ENCODE data around the gene SH3PXD2A. TPM values are rescaled to one million over a fixed set of nuclear protein-coding genes. Genes with fewer than 3 reads are reported as not detected.

SH3PXD2A gene
- total and polyA plus RNA-seq, 3 experiments from 2014 or later: 0.48 to 8.0 (median 7.7) TPM

GRCh38 chr10:103884681-103885139 lies 29.3 kb upstream of the SH3PXD2A start:
- ChIA-PET POLR2A (interaction anchor here (0.6 kb wide), 1 partner anchor 300 kb away, joined by 5 read pairs; no protein-coding TSS in a partner anchor), CTCF (interaction anchor here (1.1 to 5.0 kb wide), 5 partner anchors 10 to 237 kb away, joined by 3 to 21 read pairs (median 3); partner anchors contain the start of gene SFR1)
- Histone ChIP-seq H3K36me3 (ENCODE audit: insufficient read depth, low read length) (peaks cover 56% of the 10 kb centered on the region), H3K4me3 (ENCODE audit: low read length) (no peak overlapping the region), H3K27me3 (ENCODE audit: insufficient read depth, low read length, poor library complexity, severe bottlenecking) (no peaks in the 10 kb centered on the region), H3K27ac (ENCODE audit: low read depth, low read length) (no peak overlapping the region), H3K4me1 (ENCODE audit: insufficient read depth, low read length) (peaks cover 6% of the 10 kb centered on the region), H3K9me3 (ENCODE audit: low read length) (no peaks in the 10 kb centered on the region)
- peaks cover 13 to 19% (median 13%) of the 10 kb centered on the region in 3 donors for H3K4me1 Mint-ChIP-seq
- H3K27ac Mint-ChIP-seq: peak overlapping the region in 5 of 8 donors; percentile 17 to 76 (median 45)
- peaks cover 12 to 94% (median 27%) of the 10 kb centered on the region in 3 donors for H3K36me3 Mint-ChIP-seq
- H3K27me3 Mint-ChIP-seq: no peaks in the 10 kb centered on the region
- no peak overlapping the region for H3K4me3 Mint-ChIP-seq
- DNase-seq: no peak
- H3K9me3 Mint-ChIP-seq: no peaks in the 10 kb centered on the region

DNA sequence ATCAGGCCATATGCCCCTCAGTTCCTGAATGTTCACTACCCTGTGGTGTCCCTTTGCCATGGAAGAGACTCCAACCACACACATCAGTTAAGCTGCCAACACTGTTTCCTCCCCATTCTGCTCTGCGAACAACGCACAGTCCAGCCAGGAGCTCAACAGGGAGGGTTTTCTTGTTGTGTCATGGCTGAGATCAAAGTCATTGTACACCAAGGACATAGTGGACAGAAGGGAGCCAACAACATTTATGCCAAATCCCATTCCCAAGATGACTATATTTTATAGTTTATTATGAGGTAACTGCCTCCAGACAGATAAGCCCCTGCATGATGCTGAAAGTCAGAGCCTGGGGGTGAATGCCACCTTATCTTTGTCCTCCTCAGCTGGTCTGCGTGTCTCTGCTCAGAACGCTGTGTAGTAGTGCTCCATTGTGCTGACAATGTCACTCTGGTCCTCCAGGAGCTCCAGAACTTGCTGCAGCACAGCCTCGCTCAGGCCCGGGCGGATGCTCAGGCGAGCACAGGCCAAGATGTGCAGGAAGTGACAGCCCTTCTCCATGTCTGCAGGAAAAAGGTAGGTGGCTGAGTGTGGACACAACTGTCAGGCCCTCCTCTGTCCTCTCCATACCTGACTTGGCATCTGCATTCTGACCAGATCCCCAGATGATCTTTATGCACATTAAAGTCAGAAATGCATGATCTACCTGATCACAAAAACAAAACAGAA lies 27.1 kb upstream of the SH3PXD2A start:
- H3K4me1 Mint-ChIP-seq: peaks cover 5 to 7% (median 5%) of the 10 kb centered on the region in 3 donors
- H3K27me3 Mint-ChIP-seq: no peaks in the 10 kb centered on the region
- Histone ChIP-seq H3K27ac (ENCODE audit: low read depth, low read length) (no peak overlapping the region), H3K27me3 (ENCODE audit: insufficient read depth, low read length, poor library complexity, severe bottlenecking) (no peaks in the 10 kb centered on the region), H3K36me3 (ENCODE audit: insufficient read depth, low read length) (peaks cover 55% of the 10 kb centered on the region), H3K4me3 (ENCODE audit: low read length) (no peak overlapping the region), H3K4me1 (ENCODE audit: insufficient read depth, low read length) (no peaks in the 10 kb centered on the region), H3K9me3 (ENCODE audit: low read length) (no peaks in the 10 kb centered on the region)
- H3K27ac Mint-ChIP-seq: no peak overlapping the region
- peaks cover 23 to 94% (median 32%) of the 10 kb centered on the region in 3 donors for H3K36me3 Mint-ChIP-seq
- H3K9me3 Mint-ChIP-seq: no peaks in the 10 kb centered on the region
- H3K4me3 Mint-ChIP-seq: no peak overlapping the region
- no peak for DNase-seq
- ChIA-PET POLR2A (no interaction called here), CTCF (no interaction called here)

DNA sequence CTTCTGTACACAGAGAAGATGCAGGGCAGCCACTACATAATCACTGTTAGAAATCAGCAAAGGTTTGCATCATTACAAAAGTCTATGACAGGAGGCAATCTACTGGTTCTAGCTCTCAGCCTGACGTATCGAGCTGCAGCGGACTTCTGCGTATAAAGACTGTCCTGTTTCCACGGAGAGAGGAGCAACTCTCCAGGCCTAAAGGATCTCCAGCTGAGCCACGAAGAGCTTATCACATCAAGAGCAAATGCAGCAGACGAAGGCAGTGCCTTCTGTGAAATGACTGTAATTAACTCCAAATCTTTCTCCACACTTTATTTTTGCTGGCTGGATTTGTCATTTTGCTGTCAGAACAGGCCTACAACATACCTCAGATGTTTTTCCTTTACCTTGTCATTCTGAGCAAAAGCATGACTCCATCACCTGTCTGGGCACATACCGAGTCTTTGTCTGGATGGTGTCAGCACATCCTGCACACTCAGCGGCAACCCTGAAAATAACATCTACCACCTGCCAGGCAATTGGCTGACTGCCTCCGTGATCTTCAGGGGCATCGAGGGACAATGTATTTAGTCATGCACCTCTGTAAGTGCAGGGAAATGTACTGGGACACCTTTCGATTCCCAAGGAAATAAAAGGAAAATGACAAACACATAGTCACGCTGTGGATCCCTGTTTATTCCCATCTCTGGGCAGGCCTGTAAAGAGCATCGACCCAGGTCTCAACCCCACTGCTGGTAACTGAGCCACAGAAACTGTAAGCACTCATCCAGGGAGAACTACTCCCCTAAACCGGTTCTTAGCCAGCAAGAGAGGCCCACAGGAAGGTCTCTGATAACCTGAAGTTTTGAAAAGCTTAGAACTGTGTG lies 26.3 kb upstream of the SH3PXD2A start:
- no peak overlapping the region for H3K4me3 ChIP-seq (ENCODE audit: low read length)
- Mint-ChIP-seq H3K27me3 (no peaks in the 10 kb centered on the region), H3K36me3 (peaks cover 23 to 90% (median 27%) of the 10 kb centered on the region in 3 donors), H3K27ac (peak overlapping the region in 3 of 8 donors; percentile 8 to 51 (median 29)), H3K4me3 (no peak overlapping the region), H3K9me3 (no peaks in the 10 kb centered on the region), H3K4me1 (peaks cover 5% of the 10 kb centered on the region in 3 donors)
- CTCF ChIA-PET: no interaction called here
- H3K4me1 ChIP-seq (ENCODE audit: insufficient read depth, low read length): no peaks in the 10 kb centered on the region
- H3K27me3 ChIP-seq (ENCODE audit: insufficient read depth, low read length, poor library complexity, severe bottlenecking): no peaks in the 10 kb centered on the region
- H3K9me3 ChIP-seq (ENCODE audit: low read length): no peaks in the 10 kb centered on the region
- peaks cover 48% of the 10 kb centered on the region for H3K36me3 ChIP-seq (ENCODE audit: insufficient read depth, low read length)
- no peak overlapping the region for H3K27ac ChIP-seq (ENCODE audit: low read depth, low read length)
- DNase-seq: no peak
- POLR2A ChIA-PET: no interaction called here

DNA sequence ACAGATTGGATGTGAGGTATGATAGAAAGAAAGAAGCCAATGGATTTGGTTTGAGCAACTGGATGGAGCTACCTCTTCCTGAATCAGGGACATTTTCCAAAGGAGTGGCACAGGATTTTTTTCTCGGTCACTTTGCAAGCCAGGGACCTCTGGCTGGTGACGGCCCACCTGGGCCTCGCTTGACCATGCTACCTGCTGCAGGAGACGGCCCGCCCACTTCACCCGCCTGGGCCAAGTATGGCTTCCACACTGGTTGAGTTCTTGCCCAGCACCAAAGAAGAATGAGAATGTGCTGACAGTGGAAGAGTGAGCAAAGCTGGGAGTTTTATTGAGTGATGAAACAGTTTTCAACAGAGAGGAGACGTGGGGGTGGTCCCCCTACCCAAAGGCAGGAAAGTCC lies 24.5 kb upstream of the SH3PXD2A start:
- no peak for DNase-seq
- no peak overlapping the region for H3K27ac ChIP-seq (ENCODE audit: low read depth, low read length)
- no peaks in the 10 kb centered on the region for H3K4me1 ChIP-seq (ENCODE audit: insufficient read depth, low read length)
- H3K9me3 Mint-ChIP-seq: no peaks in the 10 kb centered on the region
- no peak overlapping the region for H3K4me3 ChIP-seq (ENCODE audit: low read length)
- H3K36me3 ChIP-seq (ENCODE audit: insufficient read depth, low read length): peaks cover 41% of the 10 kb centered on the region
- peaks cover 5 to 6% (median 5%) of the 10 kb centered on the region in 3 donors for H3K4me1 Mint-ChIP-seq
- H3K27me3 ChIP-seq (ENCODE audit: insufficient read depth, low read length, poor library complexity, severe bottlenecking): no peaks in the 10 kb centered on the region
- no peaks in the 10 kb centered on the region for H3K9me3 ChIP-seq (ENCODE audit: low read length)
- H3K27me3 Mint-ChIP-seq: no peaks in the 10 kb centered on the region
- H3K36me3 Mint-ChIP-seq: peaks cover 23 to 85% (median 27%) of the 10 kb centered on the region in 3 donors
- CTCF ChIA-PET: no interaction called here
- H3K27ac Mint-ChIP-seq: peak overlapping the region in 2 of 8 donors; percentile 56 to 59
- POLR2A ChIA-PET: no interaction called here
- no peak overlapping the region for H3K4me3 Mint-ChIP-seq

DNA sequence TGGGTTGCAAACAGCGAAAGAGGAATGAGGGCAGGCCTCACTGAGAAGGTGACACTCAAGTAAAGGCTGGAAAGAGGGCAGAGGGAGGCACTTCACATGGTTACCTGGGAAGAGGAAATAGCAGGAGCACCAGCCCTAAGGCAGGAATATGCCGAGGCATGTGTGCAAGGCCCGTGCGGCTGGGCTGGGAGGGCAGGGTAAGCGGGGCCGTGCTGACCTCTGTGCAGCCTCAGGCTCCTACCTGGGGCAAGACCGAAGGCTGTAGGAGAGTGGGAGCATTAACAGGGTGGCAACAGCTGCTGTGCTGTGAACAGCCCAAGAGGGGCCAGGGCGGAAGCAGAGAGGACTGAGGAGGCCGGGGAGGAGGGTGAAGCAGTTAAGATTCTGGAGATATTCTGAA lies 24.0 kb upstream of the SH3PXD2A start:
- peaks cover under 1 to 7% (median 5%) of the 10 kb centered on the region in 3 donors for H3K4me1 Mint-ChIP-seq
- ChIA-PET CTCF (no interaction called here), POLR2A (no interaction called here)
- peaks cover 41% of the 10 kb centered on the region for H3K36me3 ChIP-seq (ENCODE audit: insufficient read depth, low read length)
- H3K27me3 ChIP-seq (ENCODE audit: insufficient read depth, low read length, poor library complexity, severe bottlenecking): no peaks in the 10 kb centered on the region
- no peaks in the 10 kb centered on the region for H3K9me3 Mint-ChIP-seq
- H3K36me3 Mint-ChIP-seq: peaks cover 23 to 85% (median 27%) of the 10 kb centered on the region in 3 donors
- H3K4me3 Mint-ChIP-seq: no peak overlapping the region
- no peaks in the 10 kb centered on the region for H3K4me1 ChIP-seq (ENCODE audit: insufficient read depth, low read length)
- DNase-seq: no peak
- H3K27me3 Mint-ChIP-seq: no peaks in the 10 kb centered on the region
- H3K4me3 ChIP-seq (ENCODE audit: low read length): no peak overlapping the region
- no peak overlapping the region for H3K27ac ChIP-seq (ENCODE audit: low read depth, low read length)
- peak overlapping the region in 5 of 8 donors; percentile 7 to 82 (median 58) for H3K27ac Mint-ChIP-seq
- H3K9me3 ChIP-seq (ENCODE audit: low read length): no peaks in the 10 kb centered on the region

GRCh38 chr10:103877861-103878260 lies 22.5 kb upstream of the SH3PXD2A start:
- Histone ChIP-seq H3K27me3 (ENCODE audit: insufficient read depth, low read length, poor library complexity, severe bottlenecking) (no peaks in the 10 kb centered on the region), H3K4me1 (ENCODE audit: insufficient read depth, low read length) (no peaks in the 10 kb centered on the region), H3K36me3 (ENCODE audit: insufficient read depth, low read length) (peaks cover 40% of the 10 kb centered on the region), H3K9me3 (ENCODE audit: low read length) (no peaks in the 10 kb centered on the region), H3K27ac (ENCODE audit: low read depth, low read length) (no peak overlapping the region), H3K4me3 (ENCODE audit: low read length) (no peak overlapping the region)
- ChIA-PET POLR2A (no interaction called here), CTCF (no interaction called here)
- H3K27ac Mint-ChIP-seq: peak overlapping the region in 4 of 8 donors; percentile 36 to 71 (median 58)
- DNase-seq: no peak
- H3K27me3 Mint-ChIP-seq: no peaks in the 10 kb centered on the region
- no peak overlapping the region for H3K4me3 Mint-ChIP-seq
- H3K9me3 Mint-ChIP-seq: no peaks in the 10 kb centered on the region
- peaks cover 23 to 85% (median 28%) of the 10 kb centered on the region in 3 donors for H3K36me3 Mint-ChIP-seq
- H3K4me1 Mint-ChIP-seq: peaks cover 0 to 7% (median 5%) of the 10 kb centered on the region in 3 donors

GRCh38 chr10:103876155-103876554 lies 20.8 kb upstream of the SH3PXD2A start:
- POLR2A ChIA-PET: no interaction called here
- Mint-ChIP-seq H3K36me3 (peaks cover 22 to 82% (median 26%) of the 10 kb centered on the region in 3 donors), H3K27me3 (no peaks in the 10 kb centered on the region), H3K4me3 (no peak overlapping the region), H3K4me1 (peaks cover 0 to 7% (median 5%) of the 10 kb centered on the region in 3 donors), H3K27ac (no peak overlapping the region), H3K9me3 (no peaks in the 10 kb centered on the region)
- H3K36me3 ChIP-seq (ENCODE audit: insufficient read depth, low read length): peaks cover 23% of the 10 kb centered on the region
- no peaks in the 10 kb centered on the region for H3K4me1 ChIP-seq (ENCODE audit: insufficient read depth, low read length)
- DNase-seq: no peak
- H3K9me3 ChIP-seq (ENCODE audit: low read length): no peaks in the 10 kb centered on the region
- CTCF ChIA-PET: no interaction called here
- no peak overlapping the region for H3K4me3 ChIP-seq (ENCODE audit: low read length)
- no peaks in the 10 kb centered on the region for H3K27me3 ChIP-seq (ENCODE audit: insufficient read depth, low read length, poor library complexity, severe bottlenecking)
- H3K27ac ChIP-seq (ENCODE audit: low read depth, low read length): no peak overlapping the region

DNA sequence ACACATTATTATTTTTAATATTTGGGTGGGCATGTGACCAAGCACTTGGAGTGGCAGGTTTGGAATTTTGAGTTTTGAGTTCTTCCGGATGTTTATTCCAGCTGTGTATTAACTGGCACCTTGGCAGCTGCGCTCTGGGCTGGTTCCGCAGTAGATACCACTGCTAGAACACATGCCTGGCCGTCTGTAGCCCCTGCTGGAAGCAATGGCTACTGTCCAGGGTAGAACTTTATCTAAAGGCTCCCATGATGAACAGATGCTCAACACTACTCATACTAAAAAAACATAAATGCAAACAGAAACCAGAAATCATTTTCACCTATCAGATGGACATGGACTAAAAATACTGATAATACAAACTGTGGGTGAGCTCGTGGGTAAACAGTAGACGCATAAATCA lies 19.4 kb upstream of the SH3PXD2A start:
- Mint-ChIP-seq H3K9me3 (no peaks in the 10 kb centered on the region), H3K27ac (no peak overlapping the region), H3K4me3 (no peak overlapping the region), H3K36me3 (peaks cover 11 to 82% (median 21%) of the 10 kb centered on the region in 3 donors), H3K27me3 (no peaks in the 10 kb centered on the region), H3K4me1 (peaks cover 0 to 7% (median 5%) of the 10 kb centered on the region in 3 donors)
- ChIA-PET POLR2A (no interaction called here), CTCF (interaction anchor here (1.0 to 2.3 kb wide), 3 partner anchors 11 to 246 kb away, joined by 3 to 8 read pairs (median 3); no protein-coding TSS in a partner anchor)
- Histone ChIP-seq H3K27ac (ENCODE audit: low read depth, low read length) (no peak overlapping the region), H3K36me3 (ENCODE audit: insufficient read depth, low read length) (peaks cover 11% of the 10 kb centered on the region), H3K9me3 (ENCODE audit: low read length) (no peaks in the 10 kb centered on the region), H3K4me1 (ENCODE audit: insufficient read depth, low read length) (no peaks in the 10 kb centered on the region), H3K4me3 (ENCODE audit: low read length) (no peak overlapping the region), H3K27me3 (ENCODE audit: insufficient read depth, low read length, poor library complexity, severe bottlenecking) (no peaks in the 10 kb centered on the region)
- DNase-seq: no peak

All from CD8-positive, alpha-beta memory T cell (primary cell).